BJ (cell line): ENCODE measurements around the gene GRIK3. TPM values are rescaled to one million over a fixed set of nuclear protein-coding genes. Genes with fewer than 3 reads are reported as not detected.

Experiments used
- CTCF ChIA-PET: fragments of 350-600 bp; formaldehyde crosslinking; extraction: SDS; loops from one replicate; lab custom pipeline; 2021; ENCODE audit warnings: antibody characterized with exemption, inconsistent platforms; lab: Yijun Ruan, JAX
- POLR2A ChIA-PET: fragments of 300-600 bp; sonication (Branson Sonifier 250); formaldehyde crosslinking; extraction: SDS; loops from one replicate; lab custom pipeline; 2021; ENCODE audit warnings: antibody characterized with exemption; lab: Charles Lee
- DNase-seq: peaks from one replicate; pipeline ENCODE4 v3.0.0-alpha.2; 2011; ENCODE audit warnings: low read depth
- H3K27me3 ChIP-seq: 2 replicates; pipeline ENCODE4 v1.6.0; 2011; ENCODE audit warnings: low read length; ENCODE audit not compliant: control insufficient read depth, insufficient read depth
- H3K36me3 ChIP-seq: 2 replicates; pipeline ENCODE4 v1.5.1; 2011; ENCODE audit warnings: low read length; ENCODE audit not compliant: control insufficient read depth, insufficient read depth
- H3K4me3 ChIP-seq: 2 replicates; pipeline ENCODE4 v1.5.1; 2011; ENCODE audit warnings: low read depth, mild to moderate bottlenecking, control low read depth, low read length
- polyA plus RNA-seq: library from polyadenylated mRNA; depleted of rRNA; stranded (reverse); fragments of >200 nt; gene quantifications from 2 replicates; pipeline ENCODE4 v1.2.3, GENCODE V29; 2011
- TF ChIP-seq, protein P1 (sequence below): IDR thresholded peaks from 2 replicates; pipeline ENCODE4 v1.5.1; 2011; ENCODE audit warnings: low read depth, mild to moderate bottlenecking, control low read depth, inconsistent platforms, low read length, moderate library complexity; ENCODE audit not compliant: insufficient read depth

Gene GRIK3
- polyA plus RNA-seq, 1 experiment, result not detected

DNA sequence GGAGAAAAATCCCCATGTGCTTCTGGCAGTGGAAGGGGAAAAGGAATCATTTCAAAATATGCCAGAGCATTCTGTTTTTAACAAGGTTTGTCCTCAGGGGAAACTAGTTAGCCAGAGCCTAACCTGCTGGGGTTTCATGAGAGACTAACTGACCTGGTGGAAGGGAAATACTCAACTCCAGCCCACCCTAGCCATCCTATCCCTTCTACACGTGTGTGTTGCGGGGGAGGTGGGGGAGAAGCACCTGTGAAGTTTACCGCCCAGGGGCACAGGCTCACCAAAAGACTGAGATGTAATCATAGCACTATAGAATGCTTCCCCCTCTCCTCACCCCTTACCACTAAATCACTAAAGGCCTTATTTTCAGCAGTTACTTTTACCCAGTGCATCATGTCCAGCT, 139.5 kb downstream of the GRIK3 start:
- TF ChIP-seq, protein P1, sequence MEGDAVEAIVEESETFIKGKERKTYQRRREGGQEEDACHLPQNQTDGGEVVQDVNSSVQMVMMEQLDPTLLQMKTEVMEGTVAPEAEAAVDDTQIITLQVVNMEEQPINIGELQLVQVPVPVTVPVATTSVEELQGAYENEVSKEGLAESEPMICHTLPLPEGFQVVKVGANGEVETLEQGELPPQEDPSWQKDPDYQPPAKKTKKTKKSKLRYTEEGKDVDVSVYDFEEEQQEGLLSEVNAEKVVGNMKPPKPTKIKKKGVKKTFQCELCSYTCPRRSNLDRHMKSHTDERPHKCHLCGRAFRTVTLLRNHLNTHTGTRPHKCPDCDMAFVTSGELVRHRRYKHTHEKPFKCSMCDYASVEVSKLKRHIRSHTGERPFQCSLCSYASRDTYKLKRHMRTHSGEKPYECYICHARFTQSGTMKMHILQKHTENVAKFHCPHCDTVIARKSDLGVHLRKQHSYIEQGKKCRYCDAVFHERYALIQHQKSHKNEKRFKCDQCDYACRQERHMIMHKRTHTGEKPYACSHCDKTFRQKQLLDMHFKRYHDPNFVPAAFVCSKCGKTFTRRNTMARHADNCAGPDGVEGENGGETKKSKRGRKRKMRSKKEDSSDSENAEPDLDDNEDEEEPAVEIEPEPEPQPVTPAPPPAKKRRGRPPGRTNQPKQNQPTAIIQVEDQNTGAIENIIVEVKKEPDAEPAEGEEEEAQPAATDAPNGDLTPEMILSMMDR, result no peak
- POLR2A ChIA-PET, result no interaction called here
- H3K36me3 ChIP-seq, result no peaks in the 10 kb centered on the region
- CTCF ChIA-PET, result no interaction called here
- no peak overlapping the region for H3K4me3 ChIP-seq
- no peak for DNase-seq
- no peaks in the 10 kb centered on the region for H3K27me3 ChIP-seq

- Histone ChIP-seq H3K27me3 (no peaks in the 10 kb centered on the region), H3K36me3 (no peaks in the 10 kb centered on the region), H3K4me3 (no peak overlapping the region)
- ChIA-PET CTCF (no interaction called here), POLR2A (no interaction called here)
- DNase-seq, result no peak
- TF ChIP-seq, protein P1, result no peak
Observed at GRCh38 chr1:36890776-36891175, 143.5 kb downstream of the GRIK3 start.

DNA sequence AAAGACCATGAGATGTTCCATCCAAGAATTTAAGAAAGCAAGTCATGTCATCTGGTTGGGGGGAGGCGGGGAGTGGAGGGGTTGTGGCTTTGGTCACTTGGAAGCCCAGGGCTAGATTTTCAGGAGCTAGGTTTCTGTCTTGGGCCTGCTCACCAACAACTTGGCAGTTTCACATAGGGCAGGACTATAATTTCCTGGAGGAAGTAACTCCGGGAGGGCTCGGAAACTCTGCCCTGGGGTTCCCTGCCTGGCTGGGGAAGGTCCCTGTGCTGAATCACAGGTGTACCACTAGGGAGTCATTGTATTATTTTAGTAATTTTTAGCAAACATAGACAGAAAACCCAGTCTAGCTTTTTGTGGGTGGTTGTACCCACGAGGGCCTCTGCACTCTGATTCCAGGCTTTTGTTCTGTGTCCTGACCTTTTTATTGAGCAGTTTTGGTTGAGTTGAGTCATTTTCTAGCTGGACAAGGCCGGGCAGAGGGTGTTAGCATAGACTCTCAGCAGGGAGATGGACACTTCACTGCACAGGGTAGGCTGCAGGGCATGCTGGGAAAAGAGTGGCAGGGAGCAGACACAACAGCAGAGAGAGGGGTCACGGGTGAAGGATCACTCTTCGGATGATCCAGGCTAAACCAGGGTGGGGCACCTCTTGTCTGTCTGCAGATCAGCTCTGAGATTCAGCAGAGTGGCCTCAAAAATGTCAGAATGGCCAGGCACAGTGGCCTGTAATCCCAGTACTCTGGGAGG, 144.7 kb downstream of the GRIK3 start:
- TF ChIP-seq, protein P1, result no peak
- POLR2A ChIA-PET, result no interaction called here
- Histone ChIP-seq H3K4me3 (no peak overlapping the region), H3K36me3 (no peaks in the 10 kb centered on the region), H3K27me3 (no peaks in the 10 kb centered on the region)
- CTCF ChIA-PET, result interaction anchor here (1.1 kb wide), 1 partner anchor 24 kb away, joined by 3 read pairs; no protein-coding TSS in a partner anchor
- DNase-seq, result no peak

- no peak for DNase-seq
- TF ChIP-seq, protein P1, result no peak
- CTCF ChIA-PET, result no interaction called here
- H3K36me3 ChIP-seq, result no peaks in the 10 kb centered on the region
- H3K4me3 ChIP-seq, result no peak overlapping the region
- POLR2A ChIA-PET, result no interaction called here
- H3K27me3 ChIP-seq, result no peaks in the 10 kb centered on the region
Observed at GRCh38 chr1:36888811-36889477, 145.4 kb downstream of the GRIK3 start.

DNA sequence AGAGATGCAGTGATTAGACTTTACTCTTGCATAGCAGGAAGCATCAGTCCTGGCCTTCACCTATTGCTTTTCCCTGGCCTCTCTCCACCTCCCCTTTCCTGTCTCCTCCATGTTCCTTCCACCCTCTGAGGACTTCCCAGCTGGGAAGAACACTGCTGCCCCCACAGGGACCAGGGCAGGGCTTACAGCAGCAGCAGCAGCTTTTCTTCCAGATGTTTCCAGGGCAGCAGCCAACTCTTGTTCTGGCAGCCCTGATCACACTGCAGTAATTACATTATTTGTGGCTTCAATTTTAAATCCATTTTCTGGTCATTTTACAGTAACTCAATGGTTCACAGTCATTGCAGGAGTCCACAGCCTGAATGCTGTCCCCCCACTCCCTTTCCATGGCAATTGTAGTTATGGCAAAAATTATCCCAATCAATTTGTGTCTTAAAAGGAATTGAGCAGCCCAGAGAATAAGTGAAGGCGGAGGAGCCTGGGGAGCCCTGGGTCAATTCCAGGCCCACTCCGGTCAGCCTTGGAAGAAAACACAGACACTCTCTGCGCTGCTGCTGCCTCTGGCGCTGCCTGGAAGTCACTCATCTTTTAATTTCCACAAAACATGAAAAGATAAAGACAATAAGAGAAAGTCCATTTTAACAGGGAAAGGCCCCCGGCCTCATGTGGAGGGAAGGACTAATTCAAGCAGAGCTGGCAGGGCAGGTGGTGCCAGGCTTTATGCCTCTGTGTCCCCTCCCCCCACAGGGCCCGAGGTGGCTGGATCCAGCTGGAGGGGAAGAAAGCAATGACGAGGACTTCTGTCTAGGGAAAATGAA, 148.6 kb downstream of the GRIK3 start:
- CTCF ChIA-PET, result no interaction called here
- TF ChIP-seq, protein P1, result no peak
- Histone ChIP-seq H3K36me3 (no peaks in the 10 kb centered on the region), H3K27me3 (no peaks in the 10 kb centered on the region), H3K4me3 (no peak overlapping the region)
- DNase-seq, result no peak
- POLR2A ChIA-PET, result no interaction called here
